Endothelial cell (in vitro differentiated cells): ENCODE measurements around the gene MTCH1. TPM values are rescaled to one million over a fixed set of nuclear protein-coding genes. Genes with fewer than 3 reads are reported as not detected.
A peak's percentile ranks its signal among the peaks of the same experiment; 100 is the strongest.

ENCODE experiments used
- DNase-seq: peaks from one replicate; pipeline ENCODE4 v3.0.0; 2021; ENCODE audit warnings: low spot score
- H3K27ac Mint-ChIP-seq: one replicate; pipeline ENCODE4 v1.8.0; 2021; ENCODE audit warnings: mixed read lengths, inconsistent platforms; ENCODE audit not compliant: unreplicated experiment
- H3K27me3 Mint-ChIP-seq: one replicate; pipeline ENCODE4 v1.8.0; 2021; ENCODE audit warnings: mild to moderate bottlenecking, moderate library complexity, mixed read lengths, inconsistent platforms; ENCODE audit not compliant: unreplicated experiment
- H3K36me3 Mint-ChIP-seq: one replicate; pipeline ENCODE4 v1.8.0; 2021; ENCODE audit warnings: mild to moderate bottlenecking, low read depth, mixed read lengths, inconsistent platforms; ENCODE audit not compliant: unreplicated experiment
- H3K4me1 Mint-ChIP-seq: one replicate; pipeline ENCODE4 v1.8.0; 2021; ENCODE audit warnings: mild to moderate bottlenecking, mixed read lengths, inconsistent platforms; ENCODE audit not compliant: unreplicated experiment
- H3K4me3 Mint-ChIP-seq: one replicate; pipeline ENCODE4 v1.8.0; 2021; ENCODE audit warnings: mild to moderate bottlenecking, mixed read lengths, inconsistent platforms; ENCODE audit not compliant: unreplicated experiment
- H3K9me3 Mint-ChIP-seq: one replicate; pipeline ENCODE4 v1.8.0; 2021; ENCODE audit warnings: mixed read lengths, inconsistent platforms; ENCODE audit not compliant: unreplicated experiment
- total RNA-seq: library from RNA; stranded (reverse); fragmentation: NEBNext Ultra II Directional; extraction: Animal tissue kit (Norgen Biotek cat#: 25700); gene quantifications from one replicate; pipeline ENCODE4 v1.2.1, GENCODE V29; 2021; ENCODE audit not compliant: unreplicated experiment
- TF ChIP-seq, protein P1 (sequence below): fragments of 200-600 bp; sonication (generic); IDR thresholded peaks from one replicate; pipeline ENCODE4 v1.5.0; 2021; ENCODE audit warnings: antibody characterized with exemption; ENCODE audit not compliant: unreplicated experiment

MTCH1 gene
- total RNA-seq, 1 donor from 2014 or later: 304 TPM

DNA sequence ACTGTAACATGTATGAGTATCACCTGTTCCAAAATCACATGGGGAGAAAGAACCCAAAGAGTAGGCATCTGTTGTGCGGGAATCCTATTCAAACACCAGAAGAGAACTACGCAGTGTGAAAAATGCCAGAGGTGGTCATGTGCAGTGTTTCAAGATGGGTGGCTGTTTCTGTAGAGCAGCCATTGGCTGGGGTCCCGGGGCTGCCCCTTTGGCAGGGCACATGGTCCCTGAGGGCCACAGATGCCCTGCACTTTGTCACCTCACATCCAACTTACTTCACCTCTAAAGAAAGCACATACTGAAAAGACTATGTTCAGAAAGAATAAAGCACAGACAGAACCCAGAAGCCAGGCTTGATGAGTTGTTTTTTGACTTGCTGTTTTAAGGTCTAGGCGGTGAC is 12.3 kb downstream of the MTCH1 start:
- TF ChIP-seq, protein P1, sequence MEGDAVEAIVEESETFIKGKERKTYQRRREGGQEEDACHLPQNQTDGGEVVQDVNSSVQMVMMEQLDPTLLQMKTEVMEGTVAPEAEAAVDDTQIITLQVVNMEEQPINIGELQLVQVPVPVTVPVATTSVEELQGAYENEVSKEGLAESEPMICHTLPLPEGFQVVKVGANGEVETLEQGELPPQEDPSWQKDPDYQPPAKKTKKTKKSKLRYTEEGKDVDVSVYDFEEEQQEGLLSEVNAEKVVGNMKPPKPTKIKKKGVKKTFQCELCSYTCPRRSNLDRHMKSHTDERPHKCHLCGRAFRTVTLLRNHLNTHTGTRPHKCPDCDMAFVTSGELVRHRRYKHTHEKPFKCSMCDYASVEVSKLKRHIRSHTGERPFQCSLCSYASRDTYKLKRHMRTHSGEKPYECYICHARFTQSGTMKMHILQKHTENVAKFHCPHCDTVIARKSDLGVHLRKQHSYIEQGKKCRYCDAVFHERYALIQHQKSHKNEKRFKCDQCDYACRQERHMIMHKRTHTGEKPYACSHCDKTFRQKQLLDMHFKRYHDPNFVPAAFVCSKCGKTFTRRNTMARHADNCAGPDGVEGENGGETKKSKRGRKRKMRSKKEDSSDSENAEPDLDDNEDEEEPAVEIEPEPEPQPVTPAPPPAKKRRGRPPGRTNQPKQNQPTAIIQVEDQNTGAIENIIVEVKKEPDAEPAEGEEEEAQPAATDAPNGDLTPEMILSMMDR: no peak
- Mint-ChIP-seq H3K4me1 (no peaks in the 10 kb centered on the region), H3K27ac (no peak overlapping the region), H3K27me3 (no peaks in the 10 kb centered on the region), H3K36me3 (peaks cover 65% of the 10 kb centered on the region), H3K4me3 (no peak overlapping the region), H3K9me3 (no peaks in the 10 kb centered on the region)
- no peak for DNase-seq

DNA sequence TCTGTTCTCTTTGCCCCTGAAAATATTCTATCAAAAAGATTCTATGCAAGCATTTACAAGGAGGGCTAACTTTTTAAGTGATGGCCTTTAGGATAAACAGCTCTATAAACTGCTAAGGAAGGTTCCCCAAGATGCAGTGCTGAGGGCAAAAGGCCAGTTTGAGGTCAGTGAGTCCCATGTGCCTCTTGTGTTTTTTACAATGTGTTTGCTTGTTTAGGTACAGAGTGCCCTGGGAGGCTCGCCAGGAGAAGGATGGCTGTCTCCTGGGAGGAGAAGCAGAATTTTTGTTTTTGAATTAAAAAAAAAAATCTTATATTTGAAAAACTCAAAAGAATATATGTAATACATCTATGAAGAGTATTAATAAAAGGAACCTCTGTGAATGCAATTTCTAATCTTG is 12.8 kb downstream of the MTCH1 start:
- no peaks in the 10 kb centered on the region for H3K27me3 Mint-ChIP-seq
- no peaks in the 10 kb centered on the region for H3K9me3 Mint-ChIP-seq
- peaks cover 67% of the 10 kb centered on the region for H3K36me3 Mint-ChIP-seq
- TF ChIP-seq, protein P1: no peak
- no peak overlapping the region for H3K4me3 Mint-ChIP-seq
- no peak for DNase-seq
- no peak overlapping the region for H3K27ac Mint-ChIP-seq
- H3K4me1 Mint-ChIP-seq: no peaks in the 10 kb centered on the region

DNA sequence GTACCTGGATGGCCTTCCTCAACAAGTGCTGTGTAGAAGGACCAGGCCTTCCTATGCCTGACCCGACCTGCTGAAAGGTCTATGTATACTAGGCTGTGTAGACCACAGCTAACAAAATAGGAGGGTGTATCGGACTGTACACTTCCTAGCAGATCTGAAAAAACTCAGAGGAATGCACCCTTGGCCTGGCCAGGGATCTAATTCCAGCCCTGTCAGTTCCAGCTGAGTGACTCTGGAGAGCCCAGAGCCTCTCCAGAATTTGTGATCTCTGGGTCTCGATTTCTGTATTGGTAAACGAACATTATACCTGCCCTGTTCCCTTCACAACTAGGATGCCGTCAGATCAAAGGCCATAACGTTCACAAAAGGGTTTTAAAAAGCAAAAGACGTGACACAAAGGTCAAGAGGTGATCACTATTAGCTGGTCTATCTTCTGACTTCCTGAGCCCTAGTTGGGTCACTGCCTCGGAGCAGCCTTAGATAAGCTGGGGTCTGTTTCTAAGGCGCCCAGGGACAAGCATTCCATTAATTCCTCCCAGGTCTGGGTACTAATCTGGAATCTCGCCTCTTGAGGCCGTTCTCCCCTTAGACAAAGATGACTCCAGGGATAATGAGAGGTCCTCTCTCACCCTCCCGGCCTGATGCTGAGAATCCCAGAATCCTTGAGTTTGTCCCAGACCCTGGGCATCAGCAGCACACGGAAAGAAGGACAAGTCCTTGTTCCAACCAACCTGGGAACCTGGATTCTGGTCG is 13.9 kb downstream of the MTCH1 start:
- TF ChIP-seq, protein P1: no peak
- H3K27me3 Mint-ChIP-seq: no peaks in the 10 kb centered on the region
- H3K9me3 Mint-ChIP-seq: no peaks in the 10 kb centered on the region
- no peaks in the 10 kb centered on the region for H3K4me1 Mint-ChIP-seq
- no peak for DNase-seq
- no peak overlapping the region for H3K27ac Mint-ChIP-seq
- H3K4me3 Mint-ChIP-seq: peak overlapping the region; percentile 60
- H3K36me3 Mint-ChIP-seq: peaks cover 67% of the 10 kb centered on the region

DNA sequence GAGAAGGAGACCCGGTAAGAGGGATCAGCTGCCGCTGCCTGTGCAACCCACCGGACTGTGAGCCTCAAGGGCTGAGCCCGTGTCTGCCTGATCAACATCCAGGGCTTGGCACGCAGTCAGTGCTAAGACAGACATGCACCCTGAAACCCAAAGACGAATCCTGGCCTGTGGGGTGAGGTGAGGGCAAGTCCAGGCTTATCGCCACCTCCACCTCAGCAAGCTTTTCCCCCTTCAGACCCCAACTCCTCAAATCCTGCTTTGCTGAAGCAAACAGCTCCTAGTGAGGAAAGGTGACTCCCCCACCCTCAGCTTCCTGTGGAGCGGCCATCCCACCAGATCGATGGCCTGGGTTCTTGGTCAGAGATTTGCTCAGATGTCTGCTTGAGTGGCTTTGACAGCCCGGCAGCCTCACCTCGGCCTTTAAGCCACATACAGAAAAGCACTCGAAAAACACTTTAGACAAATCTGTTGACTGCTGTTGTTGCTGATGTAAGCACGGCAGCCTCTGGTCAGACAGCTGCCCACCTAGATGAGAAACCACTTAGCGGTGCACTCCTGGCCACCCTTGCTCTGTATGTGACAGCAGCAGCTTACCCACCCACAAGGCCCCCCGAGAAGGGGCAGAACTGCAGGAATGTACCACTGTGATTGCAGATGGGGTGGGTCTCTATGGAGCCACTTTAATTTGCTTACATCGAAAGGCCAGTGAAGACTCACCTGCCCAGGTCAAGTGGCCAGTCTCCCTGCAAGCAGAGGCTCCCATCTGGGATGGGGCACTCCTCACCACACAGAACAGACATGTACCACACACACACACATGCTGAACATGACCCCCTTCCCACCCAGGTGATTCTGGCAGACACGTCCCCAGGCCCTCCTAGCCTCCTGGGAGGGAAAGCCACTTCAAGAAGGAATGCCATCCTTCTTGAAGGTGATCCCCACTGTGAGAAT is 14.8 kb downstream of the MTCH1 start:
- Mint-ChIP-seq H3K36me3 (peaks cover 59% of the 10 kb centered on the region), H3K9me3 (no peaks in the 10 kb centered on the region), H3K27ac (no peak overlapping the region), H3K27me3 (no peaks in the 10 kb centered on the region), H3K4me3 (peak overlapping the region; percentile 60), H3K4me1 (peaks cover 2% of the 10 kb centered on the region)
- DNase-seq: no peak
- TF ChIP-seq, protein P1: no peak
